IMR-90 (cell line): ENCODE data around the gene C11orf68. TPM values are rescaled to one million over a fixed set of nuclear protein-coding genes. Genes with fewer than 3 reads are reported as not detected.

Source experiments
- ATAC-seq: fragments of 200-7000 bp; cut with Tn5 transposase; 2 replicates; pipeline ENCODE4 v1.9.1; 2020; ENCODE audit warnings: low read depth, mild to moderate bottlenecking, moderate library complexity
- BruUV-seq: library from RNA; stranded (reverse); fragments of 400-500 nt; replicated peaks from 2 replicates; lab custom pipeline; 2021; lab: Mats Ljungman, UMichigan
- CTCF ChIA-PET: fragments of 300-600 bp; formaldehyde crosslinking; extraction: SDS; loops from one replicate; lab custom pipeline; 2021; ENCODE audit warnings: antibody characterized with exemption; lab: Yijun Ruan, JAX
- POLR2A ChIA-PET: fragments of 300-600 bp; sonication (Branson Sonifier 250); formaldehyde crosslinking; loops from one replicate; lab custom pipeline; 2022; ENCODE audit warnings: antibody characterized with exemption; ENCODE audit not compliant: unreplicated experiment; lab: Charles Lee
- DNase-seq: peaks from one replicate; pipeline ENCODE4 v3.0.0; 2013
- H2AFZ ChIP-seq: replicated peaks from 2 replicates; pipeline ENCODE3; 2013; ENCODE audit warnings: low read length, mild to moderate bottlenecking; ENCODE audit not compliant: poor library complexity
- H2AK5ac ChIP-seq: 2 replicates; pipeline ENCODE4 v1.6.1; 2013; ENCODE audit warnings: low read depth, low read length, inconsistent platforms
- H2AK9ac ChIP-seq: replicated peaks from 2 replicates; pipeline ENCODE3; 2013; ENCODE audit warnings: mild to moderate bottlenecking, low read depth, low read length, moderate library complexity; ENCODE audit not compliant: poor library complexity
- H2BK120ac ChIP-seq: 2 replicates; pipeline ENCODE4 v1.6.1; 2013; ENCODE audit warnings: low read depth, low read length, inconsistent platforms
- H2BK15ac ChIP-seq: 3 replicates; pipeline ENCODE4 v1.6.1; 2013; ENCODE audit warnings: low read depth, low read length, inconsistent platforms
- H2BK20ac ChIP-seq: 2 replicates; pipeline ENCODE4 v1.6.1; 2013; ENCODE audit warnings: low read depth, mild to moderate bottlenecking, inconsistent platforms, low read length, moderate library complexity
- H2BK5ac ChIP-seq: 2 replicates; pipeline ENCODE4 v1.6.1; 2013; ENCODE audit warnings: mild to moderate bottlenecking, low read depth, low read length, inconsistent platforms; ENCODE audit not compliant: poor library complexity, severe bottlenecking
- H3K14ac ChIP-seq: replicated peaks from 2 replicates; pipeline ENCODE4 v1.6.1; 2013; ENCODE audit warnings: low read depth, low read length, inconsistent platforms
- H3K18ac ChIP-seq: 2 replicates; pipeline ENCODE4 v1.6.1; 2013; ENCODE audit warnings: low read depth, low read length, control low read depth
- H3K23ac ChIP-seq: 2 replicates; pipeline ENCODE4 v1.6.1; 2013; ENCODE audit warnings: low read depth, low read length, inconsistent platforms
- H3K27ac ChIP-seq: 2 replicates; pipeline ENCODE4 v1.5.1; 2013; ENCODE audit warnings: mild to moderate bottlenecking, control low read depth, low read length; ENCODE audit not compliant: insufficient read depth
- H3K27me3 ChIP-seq: 2 replicates; pipeline ENCODE4 v1.6.1; 2013; ENCODE audit warnings: low read length; ENCODE audit not compliant: control insufficient read depth, insufficient read depth
- H3K36me3 ChIP-seq: 2 replicates; pipeline ENCODE4 v1.6.1; 2013; ENCODE audit warnings: low read length, mixed read lengths; ENCODE audit not compliant: control insufficient read depth, insufficient read depth
- H3K4ac ChIP-seq: 2 replicates; pipeline ENCODE4 v1.6.1; 2013; ENCODE audit warnings: low read depth, low read length, inconsistent platforms
- H3K4me1 ChIP-seq: 2 replicates; pipeline ENCODE4 v1.6.1; 2013; ENCODE audit warnings: low read length, mixed read lengths; ENCODE audit not compliant: control insufficient read depth, insufficient read depth
- H3K4me2 ChIP-seq: 2 replicates; pipeline ENCODE4 v1.6.1; 2013; ENCODE audit warnings: low read depth, mild to moderate bottlenecking, control low read depth, low read length, moderate library complexity
- H3K4me3 ChIP-seq: 2 replicates; pipeline ENCODE4 v1.5.1; 2013; ENCODE audit warnings: low read depth, mild to moderate bottlenecking, control low read depth, low read length, moderate library complexity; ENCODE audit not compliant: insufficient read depth
- H3K56ac ChIP-seq: 2 replicates; pipeline ENCODE4 v1.6.1; 2013; ENCODE audit warnings: low read length, inconsistent platforms; ENCODE audit not compliant: insufficient read depth; ENCODE audit errors: extremely low read depth
- H3K79me1 ChIP-seq, 2 experiments: 2 replicates each; pipeline ENCODE4 v1.6.1; 2013; ENCODE audit warnings: low read length in 2 of 2, inconsistent platforms in 1 of 2, low read depth in 1 of 2
- H3K9ac ChIP-seq: 2 replicates; pipeline ENCODE4 v1.6.1; 2013; ENCODE audit warnings: low read depth, low read length, control low read depth
- H3K9me1 ChIP-seq: 2 replicates; pipeline ENCODE4 v1.6.1; 2013; ENCODE audit warnings: low read length, inconsistent platforms; ENCODE audit not compliant: insufficient read depth
- H3K9me3 ChIP-seq: 2 replicates; pipeline ENCODE4 v1.6.1; 2013; ENCODE audit warnings: low read length; ENCODE audit not compliant: control insufficient read depth, insufficient read depth
- H4K20me1 ChIP-seq: 2 replicates; pipeline ENCODE4 v1.6.1; 2013; ENCODE audit warnings: low read length, inconsistent platforms; ENCODE audit not compliant: insufficient read depth
- H4K5ac ChIP-seq: 2 replicates; pipeline ENCODE4 v1.6.1; 2013; ENCODE audit warnings: mild to moderate bottlenecking, low read depth, low read length, control low read depth
- H4K8ac ChIP-seq, 2 experiments: 2 replicates each; pipeline ENCODE4 v1.6.1; 2013; ENCODE audit warnings: low read depth in 2 of 2, low read length in 2 of 2, control low read depth in 1 of 2, inconsistent platforms in 1 of 2
- H4K91ac ChIP-seq: 2 replicates; pipeline ENCODE4 v1.6.1; 2013; ENCODE audit warnings: low read depth, low read length, inconsistent platforms; ENCODE audit not compliant: insufficient read depth
- MXI1 ChIP-seq: IDR thresholded peaks from 2 replicates; pipeline ENCODE4 v1.6.1; 2012; ENCODE audit warnings: low read depth, mild to moderate bottlenecking, low read length, moderate library complexity, borderline replicate concordance
- RAD21 ChIP-seq: IDR thresholded peaks from 2 replicates; pipeline ENCODE4 v1.6.1; 2012; ENCODE audit warnings: low read length, improper control_type of control experiment
- RFX5 ChIP-seq: IDR thresholded peaks from 2 replicates; pipeline ENCODE4 v1.8.0; 2012; ENCODE audit warnings: low read depth, mild to moderate bottlenecking, low read length, moderate library complexity
- WGBS, 2 experiments: methylation state at CpG; one replicate each; pipeline versions ENCODE4 v1.1.5 to v1.1.7; 2013; ENCODE audit warnings: missing lambda C conversion rate in 2 of 2; ENCODE audit not compliant: insufficient read length in 1 of 2; ENCODE audit errors: extremely low coverage in 2 of 2; 5-methylcytosine and 5-hydroxymethylcytosine counted together
- dilution Hi-C: fragments of 300-500 bp; cut with HindIII; formaldehyde crosslinking; loops from one replicate; pipeline ENCODE4 v1.14.3; 2018; ENCODE audit warnings: low sequenced_read_pairs; ENCODE audit not compliant: unreplicated experiment
- in situ Hi-C: fragments of 300-500 bp; cut with MboI; formaldehyde crosslinking; loops from 3 replicates; pipeline ENCODE4 v1.14.3; 2019; ENCODE audit warnings: low sequenced_read_pairs, inconsistent platforms, mixed read lengths
- intact Hi-C: fragments of 100-400 bp; cut with micrococcal nuclease; formaldehyde crosslinking; loops from 2 replicates; pipeline ENCODE4 v1.10.0; 2022
- polyA plus RNA-seq, 3 experiments: library from polyadenylated mRNA; depleted of rRNA; stranded (reverse); fragments of >200 nt; gene quantifications; 2 replicates each; pipeline ENCODE4 v1.2.3, GENCODE V29; 2012; ENCODE audit warnings: low replicate concordance in 1 of 3
- total RNA-seq: library from RNA; depleted of rRNA; stranded (reverse); fragments of >200 nt; gene quantifications from 2 replicates; pipeline ENCODE4 v1.2.3, GENCODE V29; 2012

The C11orf68 gene
- total and polyA plus RNA-seq, 2 of the 4 experiments (the other 2 are of a cell fraction): 20.3 to 104 TPM

GRCh38 chr11:65887723-65888162 is 31.1 kb downstream of the C11orf68 start:
- Histone ChIP-seq H3K4me1 (peaks cover 13% of the 10 kb centered on the region), H2AK9ac (peak overlapping the region; percentile 98), H3K56ac (0 out of 2 replicates have a peak overlapping the region, but pooled peaks have one; percentile 4), H3K9me3 (no peaks in the 10 kb centered on the region), H3K9me1 (no peaks in the 10 kb centered on the region), H3K23ac (peak overlapping the region; percentile 99), H3K18ac (no peak overlapping the region), H4K91ac (peak overlapping the region; percentile 49), H3K79me1 (peaks cover 9 to 71% of the 10 kb centered on the region in 2 experiments), H3K4me2 (peak overlapping the region; percentile 91), H2AFZ (peak overlapping the region; percentile 99), H2AK5ac (peak overlapping the region; percentile 90), H3K4me3 (peak overlapping the region; percentile 81), H2BK5ac (peak overlapping the region; percentile 27), H3K27ac (peak overlapping the region; percentile 85), H3K9ac (peak overlapping the region; percentile 78), H3K14ac (peak overlapping the region; percentile 99), H2BK15ac (no peak overlapping the region; the same call in 2 of the 3 replicates), H3K27me3 (no peaks in the 10 kb centered on the region), H2BK120ac (peak overlapping the region; percentile 11), H3K4ac (peak overlapping the region; percentile 98), H4K20me1 (peaks cover 44% of the 10 kb centered on the region), H2BK20ac (no peak overlapping the region), H3K36me3 (peaks cover 44% of the 10 kb centered on the region), H4K8ac (peak overlapping the region; percentile 74 to 98; a peak in 3 of 4 replicates), H4K5ac (peak overlapping the region; percentile 3; the same call in 1 of the 2 replicates)
- dilution Hi-C loops (no loop called here), intact Hi-C loops (loop anchor here (1.0 to 2.0 kb wide), 4 partner anchors 30 to 102 kb away; partner anchors contain the start of gene SART1), in situ Hi-C loops (no loop called here)
- ATAC-seq: no peak; the same call in 1 of the 2 replicates
- ChIA-PET CTCF (interaction anchor here (0.7 to 2.1 kb wide), 16 partner anchors 9 to 176 kb away, joined by 3 to 8 read pairs (median 4); partner anchors contain the start of genes EFEMP2, FOSL1, KAT5 and MUS81), POLR2A (interaction anchor here (0.5 to 4.4 kb wide), 8 partner anchors 9 to 1109 kb away, joined by 3 to 20 read pairs (median 6); partner anchors contain the start of genes FOSL1 and SF1)
- TF ChIP-seq MXI1: peak; percentile 71; the same call in 1 of the 2 replicates
- no peak for TF ChIP-seq RAD21
- TF ChIP-seq RFX5: 0 out of 2 replicates have a peak, but pooled peaks have one; percentile 10
- DNase-seq: peak; percentile 63
- TSS peak; percentile 4 for BruUV-seq
- 0% methylated on average over 7 of the region's 23 CpGs; no CpG with 5 or more reads in 1 of the 2 experiments for WGBS, 2 experiments
